ENCODE measurements around the gene TRIAP1.

DNA sequence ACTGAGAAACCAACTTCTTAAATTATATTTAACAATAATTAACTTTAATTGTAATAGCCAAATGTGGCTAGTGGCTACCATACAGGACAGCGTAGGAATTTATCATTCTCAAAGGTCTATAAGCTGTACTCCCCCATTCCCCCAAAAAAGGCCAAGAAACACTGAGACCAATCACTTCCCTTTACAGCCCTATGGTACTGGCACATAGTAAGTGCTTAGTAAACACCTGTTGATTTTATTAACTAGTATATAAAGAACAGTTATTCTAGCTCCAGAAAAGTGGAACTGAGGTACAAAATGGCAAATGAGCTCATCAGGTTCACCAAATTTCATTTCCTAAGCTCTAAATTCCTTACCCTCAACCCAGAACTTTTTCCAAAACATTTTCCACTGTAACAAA, 29.5 kb upstream of the TRIAP1 start:
- TF ChIP-seq POLR2A (IDR thresholded peaks at IDR 0.05) (no peak), POLR2AphosphoS5 (IDR thresholded peaks at IDR 0.05) (no peak), EP300 (IDR thresholded peaks at IDR 0.05) (no peak)
- TF ChIP-seq, protein P1, sequence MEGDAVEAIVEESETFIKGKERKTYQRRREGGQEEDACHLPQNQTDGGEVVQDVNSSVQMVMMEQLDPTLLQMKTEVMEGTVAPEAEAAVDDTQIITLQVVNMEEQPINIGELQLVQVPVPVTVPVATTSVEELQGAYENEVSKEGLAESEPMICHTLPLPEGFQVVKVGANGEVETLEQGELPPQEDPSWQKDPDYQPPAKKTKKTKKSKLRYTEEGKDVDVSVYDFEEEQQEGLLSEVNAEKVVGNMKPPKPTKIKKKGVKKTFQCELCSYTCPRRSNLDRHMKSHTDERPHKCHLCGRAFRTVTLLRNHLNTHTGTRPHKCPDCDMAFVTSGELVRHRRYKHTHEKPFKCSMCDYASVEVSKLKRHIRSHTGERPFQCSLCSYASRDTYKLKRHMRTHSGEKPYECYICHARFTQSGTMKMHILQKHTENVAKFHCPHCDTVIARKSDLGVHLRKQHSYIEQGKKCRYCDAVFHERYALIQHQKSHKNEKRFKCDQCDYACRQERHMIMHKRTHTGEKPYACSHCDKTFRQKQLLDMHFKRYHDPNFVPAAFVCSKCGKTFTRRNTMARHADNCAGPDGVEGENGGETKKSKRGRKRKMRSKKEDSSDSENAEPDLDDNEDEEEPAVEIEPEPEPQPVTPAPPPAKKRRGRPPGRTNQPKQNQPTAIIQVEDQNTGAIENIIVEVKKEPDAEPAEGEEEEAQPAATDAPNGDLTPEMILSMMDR (IDR thresholded peaks at IDR 0.05), result no peak
